ENCODE measurements around the gene ZCCHC14. TPM values are rescaled to one million over a fixed set of nuclear protein-coding genes. Genes with fewer than 3 reads are reported as not detected.
"Not testable (repeated sequence)": the region's sequence is repeated elsewhere in the genome, so short reads cannot be mapped to it uniquely, and the experiment has no call there.

ZCCHC14 gene
- total RNA-seq, 2 experiments from 2014 or later: 4.6 to 5.9 TPM

DNA sequence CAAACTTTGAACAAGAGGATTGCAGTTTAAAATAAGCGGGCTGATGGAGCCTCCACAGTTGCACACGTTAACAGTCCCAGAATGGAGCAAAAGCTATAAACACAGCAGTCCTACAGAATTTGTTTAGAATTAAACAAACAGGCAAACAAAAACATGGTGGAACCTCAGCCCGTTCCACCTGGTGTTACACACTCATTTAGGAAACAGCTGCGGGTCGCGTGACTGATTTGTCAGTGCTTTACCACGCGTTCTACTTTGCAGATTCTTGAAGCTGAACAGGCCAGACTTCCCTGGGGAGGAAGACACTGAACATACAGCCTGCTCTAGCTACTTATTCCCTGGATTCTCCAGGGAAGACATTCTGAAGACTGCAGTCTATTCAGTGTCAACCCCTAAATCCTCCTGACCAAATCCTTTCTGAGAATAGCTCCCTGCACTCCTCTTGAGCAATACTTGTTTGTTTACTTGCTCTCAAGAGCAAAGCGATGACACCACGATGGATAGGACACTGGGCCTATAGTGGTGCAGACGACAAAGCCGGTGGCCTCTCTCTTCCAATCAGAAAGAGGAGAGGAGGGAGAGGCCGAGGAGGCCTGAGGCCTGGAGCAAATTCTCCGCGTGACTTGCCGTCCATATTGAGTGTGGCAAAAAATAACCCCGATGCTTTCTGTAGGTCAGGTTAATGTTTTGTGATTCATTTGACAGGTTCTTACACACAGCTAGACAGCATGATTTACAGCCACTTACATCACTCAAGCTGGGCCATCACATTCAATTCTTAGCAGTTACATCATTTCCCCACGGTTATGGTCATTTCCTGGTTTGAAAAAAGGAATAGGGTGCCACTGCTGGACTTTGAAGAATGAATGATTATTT, 104.6 kb downstream of the ZCCHC14 start:
- peaks cover 39% of the 10 kb centered on the region for H3K4me1 Mint-ChIP-seq (ENCODE audit: low read depth)
- H3K27ac Mint-ChIP-seq: peak overlapping the region; percentile 97
- DNase-seq (peak; percentile 94), ATAC-seq (peak; percentile 68)
- intact Hi-C loops (cut with micrococcal nuclease): no loop called here
- H3K27me3 Mint-ChIP-seq: peaks cover 2% of the 10 kb centered on the region
- no peak for TF ChIP-seq CTCF (IDR thresholded peaks at IDR 0.05)
- peaks cover 6% of the 10 kb centered on the region for H3K36me3 Mint-ChIP-seq (ENCODE audit: low read depth)
- CTCF ChIA-PET: interaction anchor here (1.1 to 1.2 kb wide), 2 partner anchors 71 to 248 kb away, joined by 5 read pairs; partner anchors contain the start of gene C16orf95
- H3K4me3 Mint-ChIP-seq: peak overlapping the region; percentile 49
- H3K9me3 Mint-ChIP-seq: no peaks in the 10 kb centered on the region
- POLR2A ChIA-PET: interaction anchor here (3.2 kb wide), 1 partner anchor 71 kb away, joined by 19 read pairs; the partner anchor contains the start of gene C16orf95

- Mint-ChIP-seq H3K27ac (peak overlapping the region; percentile 77), H3K4me1 (ENCODE audit: low read depth) (peaks cover 59% of the 10 kb centered on the region), H3K36me3 (ENCODE audit: low read depth) (peaks cover 14% of the 10 kb centered on the region), H3K4me3 (peak overlapping the region; percentile 80)
- POLR2A ChIA-PET: interaction anchor here (1.0 to 4.5 kb wide), 4 partner anchors 9 to 68 kb away, joined by 3 to 34 read pairs (median 18); partner anchors contain the start of genes C16orf95 and MAP1LC3B
- H3K27me3 Mint-ChIP-seq; H3K9me3 Mint-ChIP-seq; ATAC-seq; DNase-seq; intact Hi-C loops (cut with micrococcal nuclease): not testable (repeated sequence)
- CTCF ChIA-PET: interaction anchor here (5.4 kb wide), 1 partner anchor 10 kb away, joined by 32 read pairs; no protein-coding TSS in a partner anchor
Measured at GRCh38 chr16:87384875-87385167, 108.0 kb downstream of the ZCCHC14 start.

GRCh38 chr16:87384162-87384874, 108.5 kb downstream of the ZCCHC14 start:
- H3K4me3 Mint-ChIP-seq: peak overlapping the region; percentile 80
- intact Hi-C loops (cut with micrococcal nuclease): no loop called here

GRCh38 chr16:87383505-87384161, 109.2 kb downstream of the ZCCHC14 start, which contains the start of gene FBXO31:
Gene FBXO31, minus strand, starts transcription at chr16:87383776. Its CDS starts 32 bp downstream, at chr16:87383744.
- peak within 1 kb of the TSS; percentile 94 for H3K27ac Mint-ChIP-seq
- peak; percentile 74 for ATAC-seq
- H3K9me3 Mint-ChIP-seq: no peaks in the 10 kb centered on the region
- H3K4me3 Mint-ChIP-seq: peak within 1 kb of the TSS; percentile 80
- CTCF ChIA-PET: interaction anchor here (0.8 to 5.4 kb wide), 7 partner anchors 11 to 488 kb away, joined by 3 to 32 read pairs (median 3); partner anchors contain the start of gene C16orf95
- H3K4me1 Mint-ChIP-seq (ENCODE audit: low read depth): peaks cover 57% of the 10 kb centered on the region
- H3K36me3 Mint-ChIP-seq (ENCODE audit: low read depth): peaks cover 20% of the 10 kb centered on the region
- TF ChIP-seq CTCF (IDR thresholded peaks at IDR 0.05): no peak
- DNase-seq: peak; percentile 91
- peaks cover 2% of the 10 kb centered on the region for H3K27me3 Mint-ChIP-seq
- POLR2A ChIA-PET: interaction anchor here (0.9 to 4.5 kb wide), 9 partner anchors 9 to 70 kb away, joined by 3 to 34 read pairs (median 3); partner anchors contain the start of genes C16orf95 and MAP1LC3B
- intact Hi-C loops (cut with micrococcal nuclease): no loop called here

More at GRCh38 chr16:87384162-87384874, 108.5 kb downstream of the ZCCHC14 start:
- H3K36me3 Mint-ChIP-seq (ENCODE audit: low read depth): peaks cover 15% of the 10 kb centered on the region
- ATAC-seq (peak; percentile 1), DNase-seq (no peak)
- H3K27ac Mint-ChIP-seq: peak overlapping the region; percentile 92
- peaks cover 2% of the 10 kb centered on the region for H3K27me3 Mint-ChIP-seq
- ChIA-PET POLR2A (interaction anchor here (0.7 to 4.5 kb wide), 8 partner anchors 9 to 422 kb away, joined by 3 to 34 read pairs (median 3); partner anchors contain the start of genes C16orf95 and MAP1LC3B), CTCF (interaction anchor here (0.8 to 5.4 kb wide), 6 partner anchors 10 to 106 kb away, joined by 3 to 32 read pairs (median 4); partner anchors contain the start of gene C16orf95)
- no peaks in the 10 kb centered on the region for H3K9me3 Mint-ChIP-seq
- no peak for TF ChIP-seq CTCF (IDR thresholded peaks at IDR 0.05)
- H3K4me1 Mint-ChIP-seq (ENCODE audit: low read depth): peaks cover 56% of the 10 kb centered on the region

Data from activated CD8-positive, alpha-beta T cell treated with anti-CD3 and anti-CD28 coated beads for 36 hours (primary cell).